ENCODE measurements around the gene SDE2.
"Not testable (repeated sequence)": the region's sequence is repeated elsewhere in the genome, so short reads cannot be mapped to it uniquely, and the experiment has no call there.

SDE2 gene

DNA sequence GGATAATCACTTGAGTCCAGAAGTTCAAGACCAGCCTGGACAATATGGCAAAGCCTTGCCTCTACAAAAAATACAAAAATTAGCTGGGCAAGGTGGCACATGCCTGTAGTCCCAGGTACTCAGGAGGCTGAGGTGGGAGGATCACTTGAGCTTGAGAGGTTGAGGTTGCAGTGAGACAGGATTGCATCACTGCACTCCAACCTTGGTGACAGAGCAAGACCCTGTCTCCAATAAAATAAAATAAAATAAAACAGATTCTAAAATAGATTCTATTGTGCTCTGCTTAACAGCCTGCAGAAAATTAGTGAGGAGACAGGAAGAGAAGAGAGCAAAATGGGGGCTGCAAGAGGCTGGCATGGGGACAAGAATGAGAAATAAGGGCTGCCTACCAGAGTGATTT is 7.5 kb upstream of the SDE2 start:
- no peak for DNase-seq (ENCODE audit: low read depth in 2 of 2)

DNA sequence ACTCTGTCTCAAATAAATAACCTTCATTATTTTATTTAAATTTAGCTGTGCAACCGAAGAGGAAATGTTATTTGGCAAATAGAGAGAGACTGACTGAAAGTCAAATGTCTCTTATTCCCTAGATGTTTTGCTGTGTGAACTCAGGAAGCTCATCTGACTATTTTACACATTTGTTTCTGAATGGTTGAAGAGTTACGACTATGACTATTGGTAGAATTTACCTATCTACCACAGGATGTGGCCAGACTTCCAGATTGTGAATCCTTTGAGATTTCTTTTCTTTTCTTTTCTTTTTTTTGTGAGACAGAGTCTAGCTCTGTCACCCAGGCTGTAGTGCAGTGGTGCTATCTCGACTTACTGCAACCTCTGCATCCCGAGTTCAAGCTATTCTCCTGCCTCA is 5.3 kb upstream of the SDE2 start:
- DNase-seq (ENCODE audit: low read depth in 2 of 2) = no peak

DNA sequence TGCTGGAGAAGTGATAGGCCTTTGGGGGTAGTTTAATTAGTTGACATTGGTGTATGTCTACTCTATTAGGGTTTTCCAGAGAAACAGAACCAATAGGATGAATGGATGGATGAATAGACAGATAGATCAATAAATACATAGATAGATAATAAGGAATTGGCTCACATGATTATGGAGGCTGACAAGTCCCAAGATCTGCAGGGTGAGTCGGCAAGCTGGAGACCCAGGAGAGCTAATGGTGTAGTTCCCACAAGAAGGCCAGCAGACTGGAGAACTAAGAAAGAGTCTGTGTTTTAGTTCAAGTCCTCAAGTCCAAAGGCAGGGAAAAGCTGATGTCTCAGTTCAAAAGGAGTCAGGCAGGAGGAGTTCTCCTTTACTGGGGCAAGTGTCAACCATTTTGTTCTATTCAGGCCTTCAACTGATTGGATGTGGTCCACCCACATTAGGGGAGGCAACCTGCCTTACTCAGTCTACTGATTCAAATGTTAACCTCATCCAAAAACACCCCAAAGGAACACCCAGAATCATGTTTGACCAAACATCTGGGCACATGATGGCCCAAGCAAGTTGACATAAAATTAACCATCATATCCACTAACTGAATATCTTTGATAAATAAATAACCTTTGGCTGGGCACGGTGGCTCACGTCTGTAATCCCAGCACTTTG is 4.5 kb upstream of the SDE2 start:
- DNase-seq (ENCODE audit: low read depth in 2 of 2) = no peak

DNA sequence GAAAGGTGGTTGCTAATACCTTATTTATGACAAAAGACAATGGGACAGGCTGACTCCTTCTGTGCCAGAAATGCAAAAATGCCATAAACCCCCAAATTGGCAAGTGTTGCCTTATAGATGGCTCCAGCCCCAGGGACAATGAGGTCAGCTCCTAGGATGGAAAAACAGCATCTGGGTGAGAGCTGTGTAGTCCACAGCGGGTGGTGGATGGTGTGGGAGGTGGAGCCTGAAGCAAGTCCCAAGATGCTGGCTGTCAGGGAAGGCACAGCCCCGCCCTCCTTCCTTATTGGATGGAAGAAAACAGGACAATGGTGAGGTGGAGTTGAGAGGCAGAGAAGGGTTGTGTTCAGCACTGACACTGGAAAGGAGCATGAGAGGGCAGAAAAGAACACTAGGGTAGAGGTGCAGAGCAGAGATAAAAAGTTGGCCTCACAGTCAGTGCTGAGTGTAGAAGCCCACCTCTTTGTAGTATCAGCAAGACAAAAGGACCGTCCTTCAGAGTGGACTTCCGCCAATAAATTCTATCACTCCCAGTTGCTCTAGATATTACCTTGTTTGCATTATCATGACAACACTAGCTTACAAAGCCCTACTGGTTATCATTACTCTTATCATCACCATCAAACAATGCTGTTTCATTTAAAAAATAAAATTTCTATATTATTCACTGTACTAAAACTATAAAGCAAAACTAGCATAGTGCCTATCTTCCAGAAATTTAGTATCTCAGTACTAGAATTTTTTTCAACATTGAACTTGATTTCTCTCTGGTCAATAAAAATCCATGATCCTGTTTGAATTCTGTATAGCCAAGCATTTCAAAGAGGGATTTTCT is 3.7 kb upstream of the SDE2 start:
- DNase-seq (ENCODE audit: low read depth in 2 of 2) = no peak

DNA sequence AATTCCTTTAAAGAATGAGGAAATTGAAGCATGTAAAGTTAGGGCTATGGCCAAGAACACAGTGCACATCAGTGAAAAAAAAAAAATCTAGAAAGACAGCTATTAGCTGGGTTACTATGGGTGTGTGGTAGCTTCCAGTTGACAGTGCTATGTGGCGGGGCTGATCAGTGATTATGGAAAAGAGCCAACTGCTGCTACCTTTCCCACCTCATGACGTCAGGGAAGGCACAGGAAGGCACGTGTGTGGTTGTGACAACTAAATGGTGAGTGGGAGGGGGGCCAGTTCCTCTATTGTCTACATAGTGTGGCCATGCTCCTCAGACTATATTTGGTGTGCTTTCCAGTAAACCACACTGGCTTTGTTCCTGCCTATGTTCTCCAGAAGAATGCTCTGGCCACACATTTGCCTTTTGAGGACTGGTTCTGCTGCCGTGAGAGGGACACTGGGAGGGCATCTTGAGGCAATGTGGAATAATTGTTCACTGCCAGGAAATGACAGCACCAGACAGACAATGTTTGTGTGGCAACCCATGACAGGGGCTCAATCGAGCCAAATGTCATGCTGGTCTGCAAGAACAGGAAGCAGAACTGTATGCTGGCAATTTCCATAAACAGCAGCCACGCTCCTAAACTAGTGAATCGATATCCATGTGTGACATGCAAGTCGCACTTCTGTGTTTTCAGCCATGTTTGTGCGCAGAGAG is 3.0 kb upstream of the SDE2 start:
- peak in 1 of 2 donors; percentile 12 for DNase-seq (ENCODE audit: low read depth in 2 of 2)

DNA sequence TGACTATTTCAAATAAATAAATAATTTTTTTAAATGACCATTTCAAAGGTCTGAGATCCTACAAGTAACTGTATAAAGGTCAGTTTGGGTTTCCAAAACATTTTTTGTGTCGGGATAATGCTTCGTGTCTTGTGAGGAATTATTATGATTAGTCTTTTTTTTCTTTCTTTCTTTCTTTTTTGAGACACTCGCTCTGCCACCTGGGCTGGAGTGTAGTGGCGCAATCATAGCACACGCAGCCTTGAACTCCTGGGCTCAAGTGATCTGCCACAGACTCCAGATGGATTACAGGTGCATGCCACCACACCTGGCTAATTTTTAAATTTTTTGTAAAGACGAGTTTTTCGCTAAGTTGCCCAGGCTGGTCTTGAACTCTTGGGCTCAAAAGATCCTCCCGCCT is 1.9 kb upstream of the SDE2 start:
- DNase-seq (ENCODE audit: low read depth in 2 of 2) = no peak

DNA sequence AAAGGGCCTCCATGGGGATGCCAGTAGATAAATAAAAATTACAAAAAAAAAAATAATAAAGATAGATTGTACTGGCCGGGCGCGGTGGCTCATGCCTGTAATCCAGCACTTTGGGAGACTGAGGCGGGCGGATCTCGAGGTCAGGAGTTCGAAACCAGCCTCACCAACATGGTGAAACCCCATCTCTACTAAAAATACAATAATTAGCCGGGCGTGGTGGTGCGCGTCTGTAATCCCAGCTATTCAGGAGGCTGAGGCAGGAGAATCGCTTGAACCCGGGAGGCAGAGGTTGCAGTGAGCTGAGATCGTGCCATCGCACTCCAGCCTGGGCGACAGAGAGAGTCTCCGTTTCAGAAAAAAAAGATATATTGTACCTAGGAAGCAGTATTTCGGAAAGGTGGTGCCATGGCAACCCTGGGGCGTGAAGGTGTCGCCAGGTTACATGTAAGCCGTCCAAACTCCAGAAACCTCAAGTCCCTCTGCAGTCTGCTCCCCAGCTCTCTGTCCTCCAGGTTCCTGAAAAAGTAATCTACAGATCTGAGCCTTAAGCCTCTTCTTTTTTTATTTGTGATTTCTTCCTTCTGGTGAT is 1.4 kb upstream of the SDE2 start:
- not testable (repeated sequence) for DNase-seq (ENCODE audit: low read depth in 2 of 2)

DNA sequence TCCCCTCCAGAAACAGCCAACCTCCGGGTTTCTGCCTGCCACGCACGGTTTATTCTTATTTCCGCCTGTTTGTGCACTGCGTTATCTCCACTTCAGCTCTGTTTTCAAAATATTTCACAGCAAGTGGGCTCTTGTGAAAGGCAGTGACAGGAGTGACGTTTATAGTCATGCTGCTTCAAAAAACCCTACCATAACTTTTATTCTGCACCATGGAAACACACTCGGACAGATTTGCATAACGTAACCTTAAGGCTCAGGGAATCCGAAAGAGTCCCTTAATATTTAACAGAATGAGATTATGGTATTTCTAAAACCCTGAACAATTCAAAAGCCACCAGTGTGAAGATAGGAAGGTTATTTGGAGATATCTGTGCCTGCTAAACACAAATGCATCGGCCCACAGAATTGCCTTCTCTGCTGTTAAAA is 782 bp upstream of the SDE2 start:
- peak in 1 of 2 donors; percentile 15 for DNase-seq (ENCODE audit: low read depth in 2 of 2)

DNA sequence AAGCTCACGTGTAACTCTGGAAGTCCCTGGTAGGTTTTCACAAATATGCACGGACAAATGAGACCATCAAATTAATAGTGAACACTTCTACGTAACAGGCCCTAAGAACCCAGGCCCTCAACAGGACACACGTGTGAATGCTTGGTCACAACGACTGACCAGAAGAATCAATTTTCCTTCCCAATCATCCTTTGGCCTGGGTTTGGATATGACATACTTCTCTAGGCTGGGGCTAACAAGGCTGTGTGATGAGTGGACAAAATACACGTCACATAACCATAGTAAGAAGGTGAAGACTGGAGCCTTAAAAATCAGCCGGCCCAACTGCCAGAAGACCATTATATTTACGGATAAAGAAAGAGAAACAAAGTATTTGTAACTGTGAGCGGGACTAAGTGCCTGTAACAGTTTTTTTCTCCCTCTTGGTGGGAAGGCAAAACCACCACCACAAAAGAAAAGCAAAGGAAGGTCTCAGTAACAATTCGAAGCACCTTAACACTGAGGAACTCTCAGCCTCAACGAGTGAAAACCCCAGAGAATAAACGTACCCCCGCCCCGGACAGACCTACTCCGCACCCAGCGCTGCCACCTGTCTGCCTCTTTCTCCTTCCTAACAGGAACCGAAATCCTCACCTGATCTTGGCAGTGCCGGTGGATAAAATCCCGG is 450 bp downstream of the SDE2 start:
- DNase-seq (ENCODE audit: low read depth in 2 of 2) = no peak

DNA sequence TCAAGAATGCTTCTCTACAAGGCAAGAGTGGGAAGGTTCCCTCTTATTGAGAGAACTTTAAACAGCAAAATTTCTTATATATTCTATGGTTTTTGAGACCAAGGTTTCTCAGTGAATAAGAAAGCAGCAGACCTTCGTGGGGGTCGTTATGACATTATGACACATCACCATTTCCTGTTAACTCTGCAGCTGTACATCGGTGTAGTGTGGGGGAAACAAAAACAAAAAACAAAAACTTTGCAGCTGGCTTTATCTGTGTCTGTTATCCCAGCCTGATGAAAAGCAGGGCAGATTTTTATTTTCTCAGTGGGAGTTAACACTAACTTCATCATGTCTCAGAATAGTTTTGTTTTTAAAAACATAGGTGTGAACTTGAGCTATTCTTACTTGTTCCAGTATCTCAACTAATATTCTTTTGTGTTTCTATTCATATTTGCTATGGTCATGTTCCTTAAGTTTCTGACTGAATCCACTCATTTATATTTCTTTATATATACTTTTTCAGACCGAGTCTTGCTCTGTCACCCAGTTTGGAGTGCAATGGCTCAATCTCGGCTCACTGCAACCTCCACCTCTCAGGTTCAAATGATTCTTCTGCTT is 2.1 kb downstream of the SDE2 start:
- no peak for DNase-seq (ENCODE audit: low read depth in 2 of 2)

DNA sequence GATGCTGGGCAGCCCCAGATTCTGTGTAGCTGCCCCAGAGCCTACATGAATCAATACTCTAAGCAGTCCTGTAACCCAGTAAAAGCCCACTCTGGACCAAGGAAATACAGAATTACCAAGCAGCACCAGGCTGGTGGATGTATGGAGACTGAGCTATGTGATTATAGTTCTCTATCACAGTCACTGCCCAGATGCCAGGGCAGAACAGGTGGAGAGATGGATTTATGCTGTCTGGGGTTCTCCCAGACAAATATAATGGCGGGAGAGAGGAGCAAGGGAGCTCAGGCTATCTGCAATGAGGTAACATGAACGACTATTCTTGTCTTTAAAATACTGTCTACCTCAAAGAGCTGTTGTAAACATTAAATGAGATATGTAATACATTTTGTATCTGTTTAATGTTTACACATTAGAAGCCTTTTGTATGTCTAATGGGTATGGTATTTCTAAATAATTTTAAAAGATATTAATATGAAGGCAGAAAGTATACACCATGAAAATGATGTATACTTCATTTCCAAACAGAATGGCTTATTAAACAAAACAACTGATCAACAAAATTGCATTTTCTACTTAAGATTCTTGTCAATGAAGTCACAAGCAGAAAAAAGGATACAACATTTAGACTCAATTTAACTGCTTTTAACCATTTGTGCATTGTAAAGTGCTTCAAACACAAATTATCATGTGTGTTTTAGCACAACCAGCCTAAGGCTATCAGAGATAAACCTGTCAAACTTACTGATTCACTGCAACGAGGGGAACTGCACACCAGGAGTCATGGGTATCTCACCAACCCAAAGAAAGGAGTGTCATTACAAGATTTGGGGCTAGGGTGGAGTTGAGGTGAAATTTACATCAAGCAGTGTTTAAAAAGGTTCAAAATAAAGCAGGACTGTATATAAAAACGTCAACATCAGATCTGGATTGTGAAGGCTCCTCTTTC is 3.0 kb downstream of the SDE2 start:
- no peak for DNase-seq (ENCODE audit: low read depth in 2 of 2)

DNA sequence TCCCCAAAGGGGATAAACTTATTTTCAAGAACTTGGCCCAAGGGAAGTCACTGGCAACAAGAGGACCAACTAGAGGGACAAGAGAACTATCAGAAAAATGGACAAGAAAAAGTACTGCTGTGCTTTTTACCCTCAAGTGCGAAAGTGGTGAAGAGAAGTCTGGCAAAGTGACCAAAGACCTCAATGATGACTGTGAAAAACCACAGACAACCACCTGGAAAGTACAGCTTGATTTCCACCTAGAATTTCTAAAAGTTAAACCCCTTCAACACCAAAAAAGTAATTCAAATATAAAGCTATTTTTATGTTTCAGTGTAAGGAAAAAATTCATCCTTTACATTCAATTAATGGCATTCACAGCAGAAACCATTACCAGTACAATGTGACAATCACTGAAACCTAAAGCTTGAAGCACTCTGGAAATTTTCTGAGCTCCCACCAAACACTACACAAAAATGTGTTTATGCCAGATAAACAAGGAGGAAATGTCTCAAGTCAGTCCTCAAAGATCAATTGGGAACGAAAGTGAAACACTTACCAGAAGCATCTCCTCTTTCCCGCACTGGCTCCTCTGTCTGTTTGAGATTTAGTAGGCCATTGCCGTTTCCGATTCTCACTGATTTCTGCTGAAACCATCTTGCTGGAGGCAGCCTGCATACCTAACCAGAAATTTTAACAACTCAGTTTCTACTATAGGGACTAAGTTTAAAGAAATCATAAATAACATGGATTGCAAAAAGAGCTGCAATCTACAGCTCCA is 8.3 kb downstream of the SDE2 start:
- DNase-seq (ENCODE audit: low read depth in 2 of 2) = no peak

DNA sequence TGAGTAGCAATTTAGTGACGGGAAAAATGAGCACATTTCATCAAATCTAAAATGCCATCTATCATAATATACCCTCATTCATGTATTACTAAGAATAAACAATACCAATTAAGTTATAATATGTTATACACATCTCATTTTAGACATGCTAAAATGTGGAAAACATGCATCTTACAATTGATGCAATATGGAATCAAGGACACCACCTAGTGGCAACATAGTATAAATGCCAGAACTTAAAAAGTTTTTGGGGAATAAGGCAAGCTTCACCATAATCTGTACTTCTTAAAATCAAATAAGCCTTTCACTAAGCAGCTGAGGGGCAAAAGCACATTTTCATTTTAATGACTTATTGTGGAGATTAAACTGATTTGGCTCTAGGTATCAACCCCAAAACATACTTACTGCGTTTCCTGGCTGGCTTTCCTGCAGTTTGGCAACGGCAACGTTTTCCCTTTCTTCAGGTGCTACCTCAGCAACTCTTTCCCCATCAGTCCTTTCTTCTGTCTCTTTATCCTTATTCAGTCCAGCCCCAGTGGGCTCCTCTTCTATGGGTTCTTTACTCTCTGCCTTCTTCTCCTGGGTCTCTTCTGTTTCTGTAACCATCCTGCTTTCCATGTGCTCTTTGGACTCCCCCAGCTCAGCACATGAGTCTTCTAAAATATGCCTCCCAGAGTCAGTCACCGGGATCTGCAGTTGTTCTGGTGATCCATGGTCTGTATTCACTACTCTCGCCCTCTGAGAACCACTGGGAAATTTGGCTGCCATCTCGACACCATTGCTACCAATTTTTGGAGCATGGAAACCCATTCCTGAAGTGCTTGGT is 11.4 kb downstream of the SDE2 start:
- no peak for DNase-seq (ENCODE audit: low read depth in 2 of 2)

DNA sequence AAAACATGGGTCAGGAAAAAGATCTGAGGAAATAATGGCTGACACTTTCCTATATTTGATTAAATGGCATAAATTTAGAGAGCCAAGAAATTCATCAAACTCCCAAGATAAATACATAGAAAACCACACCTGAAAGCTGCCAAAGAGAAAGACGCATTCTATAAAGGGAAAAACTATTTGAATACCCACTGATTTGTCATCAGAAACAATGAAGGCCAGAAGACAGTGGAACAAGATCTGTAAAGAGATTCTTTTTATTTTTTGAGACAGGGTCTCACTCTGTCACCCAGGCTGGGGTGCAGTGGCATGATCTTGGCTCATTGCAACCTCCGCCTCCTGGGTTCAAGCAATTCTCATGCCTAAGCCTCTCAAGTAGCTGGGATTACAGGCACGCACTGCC is 17.4 kb downstream of the SDE2 start:
- no peak for DNase-seq (ENCODE audit: low read depth in 2 of 2)

DNA sequence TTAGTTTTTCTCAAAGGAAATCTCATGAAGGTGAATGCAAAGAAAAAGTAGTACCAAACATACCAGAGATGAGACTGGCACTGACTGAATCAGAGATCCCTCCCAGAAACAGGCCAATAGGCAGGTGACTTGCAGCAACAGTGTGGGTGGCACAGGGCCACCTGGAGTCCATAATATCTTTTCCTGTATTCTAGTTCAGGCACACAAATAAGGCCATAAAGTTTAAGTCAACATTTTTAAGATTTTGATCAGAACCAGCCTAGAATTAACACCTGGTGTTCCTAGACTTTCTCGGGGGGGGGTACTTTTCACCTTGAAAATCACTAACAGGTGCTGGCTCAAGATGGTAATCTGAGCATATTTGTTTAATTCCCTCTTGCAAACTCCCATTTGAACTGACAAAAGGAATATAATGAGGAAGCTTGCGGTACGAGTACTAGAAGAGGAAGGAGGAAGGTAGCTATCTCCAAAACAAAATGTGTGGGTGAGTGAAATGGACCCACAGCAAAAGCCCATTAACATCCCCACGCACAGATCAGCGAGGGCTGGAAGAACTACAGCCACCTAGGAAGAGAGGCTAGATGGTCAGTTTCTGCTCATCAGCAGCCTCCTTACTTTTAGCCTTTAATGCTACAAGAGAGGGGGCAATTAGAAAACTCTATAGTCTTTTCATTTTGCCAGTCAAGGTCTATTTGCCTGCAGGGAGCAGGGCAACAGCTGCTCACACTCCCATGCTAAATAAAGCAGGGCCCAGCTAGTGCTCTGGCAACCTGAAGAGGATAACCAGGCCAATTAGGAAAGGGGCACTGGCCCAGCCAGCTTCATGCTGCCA is 18.9 kb downstream of the SDE2 start:
- no peak for DNase-seq (ENCODE audit: low read depth in 2 of 2)

DNA sequence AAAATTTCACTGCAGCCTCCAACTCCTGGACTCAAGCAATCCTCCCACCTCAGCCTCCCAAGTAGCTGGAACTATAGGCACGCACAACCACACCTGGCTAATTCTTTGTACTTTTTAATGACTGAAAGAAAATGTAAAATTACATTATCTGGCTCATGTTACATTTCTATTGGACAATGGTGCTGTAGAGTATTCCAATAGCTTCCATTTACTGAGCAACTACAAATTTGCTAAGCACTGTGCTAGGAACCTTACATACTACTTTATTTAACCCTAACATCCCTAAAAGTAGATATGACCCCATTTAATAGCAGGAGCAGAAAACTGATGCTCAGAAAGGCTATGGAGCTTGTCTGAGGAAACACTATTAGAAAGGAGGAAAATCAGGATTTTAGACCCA is 19.7 kb downstream of the SDE2 start:
- no peak for DNase-seq (ENCODE audit: low read depth in 2 of 2)

DNA sequence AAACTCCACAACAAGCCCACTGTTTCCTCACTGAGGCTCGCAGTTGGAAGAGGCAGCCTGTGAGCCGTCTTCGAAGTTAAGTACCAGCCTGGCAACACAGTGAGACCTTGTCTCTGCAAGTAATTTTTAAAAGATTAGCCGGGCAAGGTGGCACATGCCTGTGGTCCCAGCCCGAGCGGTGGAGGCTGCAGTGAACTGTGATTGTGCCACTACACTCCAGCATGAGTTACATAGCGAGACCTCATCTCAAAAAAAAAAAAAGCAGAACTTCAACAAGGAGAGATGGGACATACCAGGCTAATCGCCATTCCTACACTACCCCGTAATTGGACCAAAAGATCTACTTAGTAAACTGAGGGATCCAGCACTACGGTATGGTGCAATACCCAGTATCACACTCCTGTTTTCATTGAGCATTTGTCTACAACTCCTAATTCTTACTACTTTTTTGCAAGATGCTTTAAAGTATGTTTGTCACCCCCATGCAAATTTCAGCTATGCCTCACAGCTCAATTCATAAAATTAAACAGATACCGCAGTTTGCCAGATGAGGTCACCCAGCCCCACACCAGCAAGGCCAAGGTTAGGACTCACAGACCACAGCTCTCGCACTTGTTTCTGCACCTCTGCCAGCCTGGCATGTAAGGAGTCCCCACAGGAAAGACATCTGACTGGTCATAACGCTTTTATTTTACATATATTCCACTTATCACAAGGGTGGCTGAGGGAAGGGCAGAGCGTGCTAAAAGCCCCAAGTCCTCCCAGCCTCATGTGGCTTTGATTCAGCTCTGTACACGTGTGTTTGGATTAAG is 21.0 kb downstream of the SDE2 start:
- DNase-seq (ENCODE audit: low read depth in 2 of 2) = no peak

Measured in stimulated activated CD4-positive, alpha-beta T cell treated with anti-CD3 and anti-CD28 coated beads, Interleukin-1b, Interleukin-23, amount 100 ng/mL, for 4 hours (primary cell).